B cell (primary cell): ENCODE measurements around the gene TMEM108. TPM values are rescaled to one million over a fixed set of nuclear protein-coding genes. Genes with fewer than 3 reads are reported as not detected.

Experiments used
- ATAC-seq: fragments of 200-7000 bp; cut with Tn5 transposase; one replicate; pipeline ENCODE4 v1.10.0; 2021; ENCODE audit warnings: low read depth, mild to moderate bottlenecking, moderate number of reproducible peaks, moderate library complexity
- CTCF ChIA-PET: fragments of 350-600 bp; sonication (Branson Sonifier 250); formaldehyde crosslinking; loops from one replicate; lab custom pipeline; 2021; ENCODE audit warnings: antibody characterized with exemption, inconsistent platforms; lab: Charles Lee
- POLR2A ChIA-PET: fragments of 350-600 bp; sonication (Branson Sonifier 250); formaldehyde crosslinking; loops from one replicate; lab custom pipeline; 2021; ENCODE audit warnings: antibody characterized with exemption; lab: Charles Lee
- DNase-seq: peaks from one replicate; pipeline ENCODE4 v3.0.0; 2013
- H2AFZ ChIP-seq: 2 replicates; pipeline ENCODE4 v1.6.1; 2012; ENCODE audit warnings: mild to moderate bottlenecking, low read depth, low read length; ENCODE audit not compliant: insufficient read depth, poor library complexity, severe bottlenecking
- H3K27ac ChIP-seq, 2 donors: 1 replicate in 1 of 2; 2 replicates in 1 of 2; pipeline ENCODE4 v1.5.1; 2012 to 2013; ENCODE audit warnings: low read length in 2 of 2, mild to moderate bottlenecking in 2 of 2, moderate library complexity in 1 of 2
- H3K27me3 ChIP-seq, 4 experiments: fragments of 200-600 bp in 1 of 4; sonication (generic) in 1 of 4; replicated peaks in 1 of 4; 1 replicate in 2 of 4; 2 replicates in 2 of 4; pipeline versions ENCODE4 v1.6.1 to v1.7.0; 2013 to 2016; ENCODE audit warnings: low read length in 3 of 4, mild to moderate bottlenecking in 2 of 4, mixed read lengths in 1 of 4, moderate library complexity in 1 of 4; ENCODE audit not compliant: insufficient read depth in 4 of 4, control insufficient read depth in 3 of 4; ENCODE audit errors: control extremely low read depth in 1 of 4
- H3K36me3 ChIP-seq, 2 experiments: replicated peaks in 1 of 2; 1 replicate in 1 of 2; 2 replicates in 1 of 2; pipeline versions ENCODE4 v1.6.1 to v1.7.1; 2013; ENCODE audit warnings: low read length in 1 of 2; ENCODE audit not compliant: insufficient read depth in 2 of 2, control insufficient read depth in 1 of 2; ENCODE audit errors: control extremely low read depth in 1 of 2, extremely low read depth in 1 of 2
- H3K4me1 ChIP-seq, 2 donors: fragments of 200-600 bp in 1 of 2; sonication (generic) in 1 of 2; 1 replicate in 1 of 2; 2 replicates in 1 of 2; pipeline versions ENCODE4 v1.5.1 to v1.6.1; 2013 to 2017; ENCODE audit warnings: low read length in 2 of 2; ENCODE audit not compliant: control insufficient read depth in 2 of 2, insufficient read depth in 2 of 2
- H3K4me2 ChIP-seq: replicated peaks from 2 replicates; pipeline ENCODE3; 2012; ENCODE audit warnings: mild to moderate bottlenecking, low read depth, low read length; ENCODE audit not compliant: poor library complexity, severe bottlenecking
- H3K4me3 ChIP-seq, 5 experiments: fragments of 200-600 bp in 1 of 5; sonication (generic) in 1 of 5; 1 replicate in 3 of 5; 2 replicates in 2 of 5; pipeline versions ENCODE4 v1.5.1 to v1.7.0; 2011 to 2016; ENCODE audit warnings: low read length in 4 of 5, mild to moderate bottlenecking in 4 of 5, low read depth in 2 of 5, control low read depth in 1 of 5, moderate library complexity in 1 of 5; ENCODE audit not compliant: insufficient read depth in 1 of 5; ENCODE audit errors: control extremely low read depth in 1 of 5, extremely low read depth in 1 of 5
- H3K79me2 ChIP-seq: fragments of 200-600 bp; sonication (generic); one replicate; pipeline ENCODE4 v1.6.0; 2016; ENCODE audit warnings: low read length; ENCODE audit not compliant: control insufficient read depth, insufficient read depth
- H3K9ac ChIP-seq: fragments of 200-600 bp; sonication (generic); 2 replicates; pipeline ENCODE4 v1.6.1; 2017; ENCODE audit warnings: mild to moderate bottlenecking, low read length, moderate library complexity
- H3K9me3 ChIP-seq, 3 donors: one replicate each; pipeline versions ENCODE4 v1.6.1 to v1.7.1; 2013; ENCODE audit warnings: low read length in 2 of 3; ENCODE audit not compliant: control insufficient read depth in 2 of 3, insufficient read depth in 1 of 3; ENCODE audit errors: control extremely low read depth in 1 of 3
- H4K20me1 ChIP-seq: 2 replicates; pipeline ENCODE4 v1.6.0; 2012; ENCODE audit warnings: mild to moderate bottlenecking, low read length; ENCODE audit not compliant: insufficient read depth, control insufficient read depth, poor library complexity, severe bottlenecking
- H3K27ac Mint-ChIP-seq: one replicate; pipeline ENCODE4 v1.8.0; 2021; ENCODE audit warnings: mixed read lengths
- H3K27me3 Mint-ChIP-seq: one replicate; pipeline ENCODE4 v1.8.0; 2021; ENCODE audit warnings: mixed read lengths
- H3K4me1 Mint-ChIP-seq: one replicate; pipeline ENCODE4 v1.8.0; 2021; ENCODE audit warnings: mixed read lengths
- H3K4me3 Mint-ChIP-seq: one replicate; pipeline ENCODE4 v1.8.0; 2021; ENCODE audit warnings: mixed read lengths
- H3K9me3 Mint-ChIP-seq: one replicate; pipeline ENCODE4 v1.8.0; 2022; ENCODE audit warnings: mixed read lengths; ENCODE audit not compliant: insufficient read depth
- EZH2 ChIP-seq: IDR thresholded peaks from 2 replicates; pipeline ENCODE4 v1.6.1; 2012; ENCODE audit warnings: borderline replicate concordance, low read depth, mild to moderate bottlenecking, moderate library complexity, low read length; ENCODE audit not compliant: insufficient read depth, poor library complexity, severe bottlenecking
- WGBS: methylation state at CpG from one replicate; pipeline ENCODE4 v1.1.5; 2013; ENCODE audit warnings: missing lambda C conversion rate; ENCODE audit not compliant: insufficient coverage; 5-methylcytosine and 5-hydroxymethylcytosine counted together
- intact Hi-C: fragments of 100-400 bp; cut with micrococcal nuclease; formaldehyde crosslinking; loops from one replicate; pipeline ENCODE4 v1.10.0; 2022
- polyA plus RNA-seq: library from polyadenylated mRNA; depleted of rRNA; stranded (reverse); fragments of >200 nt; gene quantifications from 2 replicates; pipeline ENCODE4 v1.2.3, GENCODE V29; 2012
- total RNA-seq, 2 donors: library from RNA; stranded (reverse); fragments of 120-200 nt in 1 of 2; gene quantifications; 1 replicate in 1 of 2; 2 replicates in 1 of 2; pipeline versions ENCODE4 v1.2.3 to v1.2.4, GENCODE V29; 2013 to 2022
- TF ChIP-seq, protein P1 (sequence below): fragments of 200-600 bp; IDR thresholded peaks from one replicate; pipeline ENCODE4 v1.8.0; 2022; ENCODE audit warnings: antibody characterized with exemption, mild to moderate bottlenecking

The TMEM108 gene
- total and polyA plus RNA-seq, 2 donors (not counting 1 experiment from before 2014, with no cell fraction given) = not detected

DNA sequence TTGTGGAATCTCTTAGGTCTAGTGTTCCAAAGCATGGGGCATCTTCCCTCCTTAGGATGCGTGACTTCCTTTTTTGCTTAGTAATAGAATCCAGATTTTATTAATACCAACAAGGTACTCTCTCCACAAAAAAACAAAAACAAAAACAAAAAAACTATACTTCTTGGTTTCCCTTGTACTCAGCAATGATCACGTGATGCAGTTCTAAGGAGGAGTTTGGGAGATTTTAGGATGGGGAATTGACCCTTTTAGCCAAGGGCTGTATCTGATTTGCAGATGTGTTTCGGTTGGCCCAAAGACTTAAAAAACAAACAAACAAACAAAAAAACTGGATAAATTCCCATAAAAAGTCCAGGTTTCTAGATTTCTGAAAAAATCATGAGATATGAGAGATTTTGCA is 12.6 kb upstream of the TMEM108 start:
- no peak for TF ChIP-seq EZH2
- TF ChIP-seq, protein P1, sequence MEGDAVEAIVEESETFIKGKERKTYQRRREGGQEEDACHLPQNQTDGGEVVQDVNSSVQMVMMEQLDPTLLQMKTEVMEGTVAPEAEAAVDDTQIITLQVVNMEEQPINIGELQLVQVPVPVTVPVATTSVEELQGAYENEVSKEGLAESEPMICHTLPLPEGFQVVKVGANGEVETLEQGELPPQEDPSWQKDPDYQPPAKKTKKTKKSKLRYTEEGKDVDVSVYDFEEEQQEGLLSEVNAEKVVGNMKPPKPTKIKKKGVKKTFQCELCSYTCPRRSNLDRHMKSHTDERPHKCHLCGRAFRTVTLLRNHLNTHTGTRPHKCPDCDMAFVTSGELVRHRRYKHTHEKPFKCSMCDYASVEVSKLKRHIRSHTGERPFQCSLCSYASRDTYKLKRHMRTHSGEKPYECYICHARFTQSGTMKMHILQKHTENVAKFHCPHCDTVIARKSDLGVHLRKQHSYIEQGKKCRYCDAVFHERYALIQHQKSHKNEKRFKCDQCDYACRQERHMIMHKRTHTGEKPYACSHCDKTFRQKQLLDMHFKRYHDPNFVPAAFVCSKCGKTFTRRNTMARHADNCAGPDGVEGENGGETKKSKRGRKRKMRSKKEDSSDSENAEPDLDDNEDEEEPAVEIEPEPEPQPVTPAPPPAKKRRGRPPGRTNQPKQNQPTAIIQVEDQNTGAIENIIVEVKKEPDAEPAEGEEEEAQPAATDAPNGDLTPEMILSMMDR = no peak
- Mint-ChIP-seq H3K4me1 (no peaks in the 10 kb centered on the region), H3K27me3 (peaks cover 18% of the 10 kb centered on the region), H3K9me3 (no peaks in the 10 kb centered on the region), H3K27ac (no peak overlapping the region), H3K4me3 (no peak overlapping the region)
- H3K4me2 ChIP-seq = no peak overlapping the region
- ChIA-PET POLR2A (no interaction called here), CTCF (no interaction called here)
- no peak overlapping the region for H3K4me3 ChIP-seq
- DNase-seq = no peak
- no peaks in the 10 kb centered on the region for H3K36me3 ChIP-seq
- no peak for ATAC-seq
- no peaks in the 10 kb centered on the region for H4K20me1 ChIP-seq
- no peaks in the 10 kb centered on the region for H3K9me3 ChIP-seq
- H3K4me1 ChIP-seq = no peaks in the 10 kb centered on the region
- no peaks in the 10 kb centered on the region for H3K79me2 ChIP-seq
- no peak overlapping the region for H2AFZ ChIP-seq
- WGBS = no CpG with 5 or more reads among the region's 3 CpGs
- no peak overlapping the region for H3K9ac ChIP-seq
- no peaks in the 10 kb centered on the region for H3K27me3 ChIP-seq
- intact Hi-C loops = no loop called here
- H3K27ac ChIP-seq = no peak overlapping the region

DNA sequence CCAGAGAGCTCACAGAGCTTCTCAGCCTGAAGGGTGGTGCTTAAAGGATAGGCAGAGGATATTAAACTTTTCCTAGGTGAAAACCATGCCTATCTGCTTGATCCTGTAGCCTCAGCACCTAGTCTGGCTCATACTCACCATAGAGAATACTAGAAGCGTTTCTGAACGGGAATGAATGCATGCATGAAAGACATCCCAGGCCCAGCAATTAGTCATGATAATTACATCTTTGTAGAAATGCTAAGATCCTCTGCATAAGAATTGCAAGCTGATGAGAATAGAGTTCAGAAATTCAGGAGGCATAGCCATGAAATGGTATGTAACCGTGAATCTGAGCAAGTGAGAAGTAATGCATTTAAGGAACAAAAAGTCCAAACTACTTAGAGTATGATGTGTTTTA is 5.9 kb upstream of the TMEM108 start:
- H3K27ac Mint-ChIP-seq = no peak overlapping the region
- H3K4me3 Mint-ChIP-seq = no peak overlapping the region
- H3K79me2 ChIP-seq = no peaks in the 10 kb centered on the region
- no peaks in the 10 kb centered on the region for H3K36me3 ChIP-seq
- intact Hi-C loops = no loop called here
- H3K27me3 ChIP-seq = peaks cover 0 to 11% (median 7%) of the 10 kb centered on the region in 4 experiments
- H3K4me1 ChIP-seq = no peaks in the 10 kb centered on the region
- H3K9me3 Mint-ChIP-seq = no peaks in the 10 kb centered on the region
- WGBS = no CpG with 5 or more reads among the region's 3 CpGs
- no peak overlapping the region for H3K9ac ChIP-seq
- CTCF ChIA-PET = interaction anchor here (1.5 kb wide), 1 partner anchor 9 kb away, joined by 6 read pairs; no protein-coding TSS in a partner anchor
- no peak overlapping the region for H3K4me2 ChIP-seq
- TF ChIP-seq EZH2 = no peak
- TF ChIP-seq, protein P1 = no peak
- H3K27me3 Mint-ChIP-seq = peaks cover 49% of the 10 kb centered on the region
- ATAC-seq (no peak), DNase-seq (no peak)
- H3K4me1 Mint-ChIP-seq = no peaks in the 10 kb centered on the region
- H3K27ac ChIP-seq = no peak overlapping the region
- H2AFZ ChIP-seq = no peak overlapping the region
- no peaks in the 10 kb centered on the region for H4K20me1 ChIP-seq
- no peaks in the 10 kb centered on the region for H3K9me3 ChIP-seq
- POLR2A ChIA-PET = no interaction called here
- H3K4me3 ChIP-seq = no peak overlapping the region
